Activated T-helper 17 cell treated with anti-CD3 and anti-CD28 coated beads, Interleukin-2, amount 50 U/mL, for 72 hours (primary cell): ENCODE data around the gene ACTG1. TPM values are rescaled to one million over a fixed set of nuclear protein-coding genes. Genes with fewer than 3 reads are reported as not detected.

Experiments used
- ATAC-seq: fragments of 150-1000 bp; cut with Tn5 transposase; replicated peaks from 2 replicates; pipeline ENCODE4 v1.10.0; 2021; ENCODE audit warnings: mild to moderate bottlenecking, moderate library complexity
- H3K27ac Mint-ChIP-seq: one replicate; pipeline ENCODE4 v1.8.0; 2022; ENCODE audit warnings: mixed read lengths
- H3K27me3 Mint-ChIP-seq: one replicate; pipeline ENCODE4 v1.8.0; 2022; ENCODE audit warnings: mixed read lengths
- H3K36me3 Mint-ChIP-seq: one replicate; pipeline ENCODE4 v1.8.0; 2022; ENCODE audit warnings: low read depth, mild to moderate bottlenecking, mixed read lengths
- H3K4me1 Mint-ChIP-seq: one replicate; pipeline ENCODE4 v1.8.0; 2022; ENCODE audit warnings: mixed read lengths
- H3K4me3 Mint-ChIP-seq: one replicate; pipeline ENCODE4 v1.8.0; 2022; ENCODE audit warnings: mild to moderate bottlenecking, mixed read lengths
- H3K9me3 Mint-ChIP-seq: one replicate; pipeline ENCODE4 v1.8.0; 2022; ENCODE audit warnings: mixed read lengths
- total RNA-seq, 2 donors: library from RNA; stranded (reverse); gene quantifications; one replicate each; pipeline ENCODE4 v1.2.3, GENCODE V29; 2022

The ACTG1 gene
- total RNA-seq, 2 donors from 2014 or later = 4,457 to 7,394 TPM

DNA sequence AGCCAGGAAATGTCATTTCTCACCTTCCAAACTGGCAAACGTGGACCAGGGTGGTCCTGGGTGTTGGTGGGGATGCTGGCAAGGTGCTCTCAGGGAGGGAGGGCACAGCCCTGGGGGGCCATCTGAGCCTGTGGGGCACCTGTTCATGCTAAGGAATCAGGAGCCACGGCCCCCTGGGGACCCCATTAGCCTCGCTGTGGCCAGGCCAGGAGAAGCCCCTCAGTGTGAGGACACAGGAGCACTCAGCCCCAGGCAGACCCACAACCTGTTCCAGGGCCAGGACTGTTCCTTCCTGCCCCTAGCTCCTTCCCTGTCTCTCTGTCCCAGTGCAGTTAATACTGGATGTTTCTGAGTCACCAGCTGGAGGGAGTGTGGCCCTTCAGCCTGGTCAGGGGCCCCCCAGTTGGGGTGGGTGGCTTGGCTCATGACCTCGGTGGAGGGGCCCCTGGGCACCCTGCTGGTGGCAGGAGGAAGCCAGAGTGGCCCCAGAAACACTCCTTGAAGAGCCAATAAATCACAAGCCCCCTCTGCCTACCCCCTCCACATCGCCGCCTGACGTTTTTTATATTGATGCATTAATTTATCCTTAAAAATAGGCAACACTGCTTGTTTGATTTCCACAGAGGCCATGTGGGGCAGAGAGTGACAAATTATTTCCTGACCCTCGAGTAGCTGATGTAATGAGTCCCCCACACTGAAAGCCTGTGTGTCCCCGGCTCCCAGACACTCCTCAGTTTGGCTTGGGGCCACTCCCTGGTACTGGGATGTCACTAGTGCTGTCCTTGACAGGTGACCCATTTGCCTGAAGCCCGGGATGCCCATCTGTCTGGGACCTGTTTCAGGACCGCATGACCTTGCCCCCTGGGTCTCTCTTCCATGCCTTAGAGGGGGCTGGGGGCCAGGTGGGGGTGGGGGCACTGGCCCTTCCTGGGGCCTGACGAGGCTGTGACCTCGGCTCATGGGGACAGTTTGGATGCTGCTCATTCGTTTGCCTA lies 22.3 kb downstream of the ACTG1 start:
- H3K4me1 Mint-ChIP-seq = peaks cover 5% of the 10 kb centered on the region
- no peaks in the 10 kb centered on the region for H3K36me3 Mint-ChIP-seq
- peaks cover 4% of the 10 kb centered on the region for H3K27me3 Mint-ChIP-seq
- no peaks in the 10 kb centered on the region for H3K9me3 Mint-ChIP-seq
- H3K27ac Mint-ChIP-seq = no peak overlapping the region
- ATAC-seq = no peak
- peak overlapping the region; percentile 58 for H3K4me3 Mint-ChIP-seq

DNA sequence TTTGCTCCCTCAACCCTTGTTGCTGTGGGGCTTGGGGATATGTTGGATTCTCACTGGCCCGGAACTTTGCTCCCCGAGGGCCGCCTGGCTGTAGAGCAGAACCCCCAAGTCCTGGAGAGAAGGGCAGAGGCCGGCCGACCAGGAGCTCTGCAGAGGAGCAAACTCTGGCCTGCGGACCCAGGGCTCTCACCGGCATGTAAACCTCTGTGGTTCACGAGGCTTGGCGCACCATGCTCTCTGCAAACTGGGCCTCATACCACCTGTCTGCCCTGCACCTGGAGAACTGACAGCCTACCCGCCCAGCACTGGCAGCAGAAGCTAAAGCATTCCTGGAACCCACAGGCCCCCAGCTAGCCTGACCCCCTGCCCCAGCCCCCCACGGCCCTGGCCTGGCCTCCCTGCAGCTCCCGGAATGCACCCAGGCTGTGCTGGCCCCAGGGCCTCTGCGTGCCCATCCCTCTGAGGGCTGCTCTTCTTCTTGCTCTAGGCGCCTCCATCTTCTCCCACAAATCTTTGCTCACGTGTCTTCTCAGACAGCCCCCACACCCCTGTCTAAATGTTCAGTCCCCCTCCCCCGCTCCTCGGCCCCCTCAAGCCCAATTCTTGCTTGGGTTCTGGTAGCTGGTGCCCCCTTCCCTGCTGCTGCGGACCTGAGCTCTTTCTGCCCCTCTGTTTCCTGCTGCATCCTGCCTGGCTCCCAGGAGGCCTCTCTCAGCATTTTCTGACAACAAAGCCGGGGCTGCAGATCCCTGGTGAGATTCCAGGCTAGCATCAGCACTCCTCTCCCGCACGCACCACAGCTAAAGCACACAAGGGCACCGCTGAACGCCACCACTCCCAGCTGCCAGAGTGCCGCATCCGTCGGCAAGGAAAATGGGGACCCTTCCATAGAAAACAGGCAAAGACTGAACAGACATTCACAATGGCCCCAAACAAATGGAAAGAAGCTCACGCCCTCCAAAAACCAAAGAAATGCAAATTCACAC lies 23.3 kb downstream of the ACTG1 start:
- Mint-ChIP-seq H3K4me1 (peaks cover 5% of the 10 kb centered on the region), H3K27me3 (peaks cover 4% of the 10 kb centered on the region), H3K4me3 (peak overlapping the region; percentile 58), H3K9me3 (no peaks in the 10 kb centered on the region), H3K36me3 (no peaks in the 10 kb centered on the region), H3K27ac (no peak overlapping the region)
- no peak for ATAC-seq

DNA sequence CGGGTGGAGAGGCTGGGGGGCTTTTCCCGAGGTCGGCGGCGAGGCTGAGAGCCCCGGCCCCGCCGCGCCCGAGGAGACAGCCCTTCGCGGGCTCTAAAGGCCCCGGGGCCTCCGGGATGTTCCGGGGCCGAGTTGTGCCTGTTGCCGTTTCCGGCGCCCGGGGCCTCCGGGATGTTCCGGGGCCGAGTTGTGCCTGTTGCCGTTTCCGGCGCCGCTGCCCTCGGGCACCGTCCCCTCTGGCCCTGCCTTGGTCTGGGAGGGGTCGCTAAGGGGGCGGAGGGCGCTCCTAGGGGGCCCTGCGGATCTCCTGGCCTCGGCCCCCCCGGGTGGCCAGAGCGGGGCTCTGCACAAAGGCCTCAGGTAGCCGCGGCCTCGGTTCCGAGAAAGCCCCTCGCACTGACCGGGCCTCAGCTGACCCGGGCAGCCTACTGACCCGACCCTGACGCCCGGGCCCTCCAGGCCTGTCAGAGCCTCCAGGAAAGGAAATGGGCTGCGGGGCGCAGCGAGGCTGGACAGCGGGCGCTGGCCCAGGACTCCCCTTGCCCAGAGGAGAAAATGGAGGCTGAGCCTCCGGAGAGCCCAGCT lies 24.2 kb downstream of the ACTG1 start:
- Mint-ChIP-seq H3K9me3 (no peaks in the 10 kb centered on the region), H3K27me3 (peaks cover 4% of the 10 kb centered on the region), H3K4me3 (peak overlapping the region; percentile 58), H3K27ac (no peak overlapping the region), H3K36me3 (no peaks in the 10 kb centered on the region), H3K4me1 (peaks cover 5% of the 10 kb centered on the region)
- ATAC-seq = peak; percentile 18

DNA sequence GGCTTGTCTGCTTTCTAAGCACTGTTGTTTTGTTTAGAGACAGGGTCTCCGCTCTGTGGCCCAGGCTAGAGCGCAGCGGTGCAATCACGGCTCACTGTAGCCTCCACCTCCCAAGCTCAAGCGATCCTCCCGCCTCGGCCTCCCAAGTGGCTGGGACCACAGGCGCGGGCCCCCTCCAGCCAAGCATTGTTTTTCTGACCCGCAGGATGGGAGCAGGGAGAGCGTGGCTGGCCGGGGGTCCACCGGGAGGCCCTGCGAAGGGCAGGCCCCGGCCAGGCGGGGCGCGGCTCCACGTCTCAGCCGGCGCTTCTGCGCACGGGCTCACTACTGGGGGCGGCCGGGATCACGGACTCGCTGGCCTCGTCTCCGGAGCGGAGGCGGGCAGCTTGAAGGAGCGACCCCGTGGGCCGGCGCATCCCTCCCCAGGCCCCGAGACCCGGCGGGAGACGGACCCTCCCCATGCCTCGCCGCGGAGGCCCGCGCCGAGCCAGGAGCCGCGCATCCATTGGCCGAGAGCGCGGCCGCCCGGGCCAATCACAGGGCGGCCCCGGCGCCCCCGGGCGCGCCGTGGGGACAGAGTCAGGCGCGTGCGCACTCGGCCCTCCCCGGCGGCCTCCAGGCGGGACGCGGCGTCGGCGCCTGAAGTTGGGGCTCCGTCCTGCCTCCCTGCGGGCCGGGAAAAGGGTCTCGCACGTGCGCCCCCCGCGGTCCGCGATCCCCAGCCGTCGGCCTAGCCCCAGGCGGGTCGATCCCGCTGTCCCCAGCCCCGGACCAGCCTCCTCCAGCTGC lies 24.9 kb downstream of the ACTG1 start:
- H3K4me3 Mint-ChIP-seq = peak overlapping the region; percentile 37
- no peak overlapping the region for H3K27ac Mint-ChIP-seq
- ATAC-seq = peak; percentile 92
- no peaks in the 10 kb centered on the region for H3K9me3 Mint-ChIP-seq
- no peaks in the 10 kb centered on the region for H3K36me3 Mint-ChIP-seq
- H3K27me3 Mint-ChIP-seq = peaks cover 8% of the 10 kb centered on the region
- H3K4me1 Mint-ChIP-seq = peaks cover 5% of the 10 kb centered on the region

DNA sequence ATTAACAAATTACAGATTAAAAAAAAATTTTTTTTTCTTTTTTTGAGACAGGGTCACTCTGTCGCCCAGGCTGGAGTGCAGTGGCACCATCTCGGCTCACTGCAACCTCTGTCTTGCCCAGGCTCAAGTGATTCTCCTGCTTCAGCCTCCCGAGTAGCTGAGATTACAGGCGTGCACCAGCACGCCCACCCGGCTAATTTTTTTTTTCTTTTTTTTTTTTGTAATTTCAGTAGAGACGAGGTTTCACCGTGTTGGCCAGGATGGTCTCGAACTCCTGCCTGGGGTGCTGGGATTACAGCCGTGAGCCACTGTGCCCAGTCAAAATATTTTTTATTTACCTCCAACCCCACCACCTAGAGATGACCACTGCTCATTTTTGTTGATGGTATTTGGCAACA lies 25.5 kb downstream of the ACTG1 start:
- no peak overlapping the region for H3K27ac Mint-ChIP-seq
- peak overlapping the region; percentile 37 for H3K4me3 Mint-ChIP-seq
- H3K27me3 Mint-ChIP-seq = peaks cover 9% of the 10 kb centered on the region
- H3K36me3 Mint-ChIP-seq = no peaks in the 10 kb centered on the region
- peaks cover 5% of the 10 kb centered on the region for H3K4me1 Mint-ChIP-seq
- H3K9me3 Mint-ChIP-seq = no peaks in the 10 kb centered on the region
- no peak for ATAC-seq

DNA sequence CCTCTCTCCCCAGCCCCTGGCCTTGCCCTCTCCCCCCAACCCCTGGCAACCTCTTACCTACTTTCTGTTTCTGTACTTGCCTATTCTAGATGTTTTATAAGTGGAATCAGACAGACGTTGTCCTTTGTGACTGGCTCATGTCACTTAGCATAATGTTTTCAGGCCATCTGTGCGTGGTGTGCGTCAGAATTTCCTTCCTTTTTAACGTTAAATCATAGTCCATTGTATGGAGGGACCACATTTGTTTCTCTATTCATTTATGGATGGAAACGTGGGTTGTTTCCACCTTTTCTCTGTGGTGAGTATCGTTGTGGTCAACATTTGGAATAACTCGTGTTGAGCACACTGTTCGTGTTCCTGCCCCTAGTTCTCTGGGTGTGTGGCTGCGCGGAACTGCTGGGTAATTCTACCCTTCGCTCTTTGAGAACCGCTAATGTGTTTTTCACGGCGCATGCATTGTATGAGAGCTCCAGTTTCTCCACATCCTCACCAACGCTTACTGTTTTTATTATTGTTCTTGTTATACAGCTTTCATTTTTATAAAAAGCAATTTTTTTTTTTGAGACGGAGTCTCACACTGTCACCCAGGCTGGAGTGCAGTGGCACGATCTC lies 26.3 kb downstream of the ACTG1 start:
- no peak for ATAC-seq
- Mint-ChIP-seq H3K27me3 (peaks cover 9% of the 10 kb centered on the region), H3K27ac (no peak overlapping the region), H3K4me3 (peak overlapping the region; percentile 51), H3K4me1 (peaks cover 5% of the 10 kb centered on the region), H3K36me3 (no peaks in the 10 kb centered on the region), H3K9me3 (no peaks in the 10 kb centered on the region)

DNA sequence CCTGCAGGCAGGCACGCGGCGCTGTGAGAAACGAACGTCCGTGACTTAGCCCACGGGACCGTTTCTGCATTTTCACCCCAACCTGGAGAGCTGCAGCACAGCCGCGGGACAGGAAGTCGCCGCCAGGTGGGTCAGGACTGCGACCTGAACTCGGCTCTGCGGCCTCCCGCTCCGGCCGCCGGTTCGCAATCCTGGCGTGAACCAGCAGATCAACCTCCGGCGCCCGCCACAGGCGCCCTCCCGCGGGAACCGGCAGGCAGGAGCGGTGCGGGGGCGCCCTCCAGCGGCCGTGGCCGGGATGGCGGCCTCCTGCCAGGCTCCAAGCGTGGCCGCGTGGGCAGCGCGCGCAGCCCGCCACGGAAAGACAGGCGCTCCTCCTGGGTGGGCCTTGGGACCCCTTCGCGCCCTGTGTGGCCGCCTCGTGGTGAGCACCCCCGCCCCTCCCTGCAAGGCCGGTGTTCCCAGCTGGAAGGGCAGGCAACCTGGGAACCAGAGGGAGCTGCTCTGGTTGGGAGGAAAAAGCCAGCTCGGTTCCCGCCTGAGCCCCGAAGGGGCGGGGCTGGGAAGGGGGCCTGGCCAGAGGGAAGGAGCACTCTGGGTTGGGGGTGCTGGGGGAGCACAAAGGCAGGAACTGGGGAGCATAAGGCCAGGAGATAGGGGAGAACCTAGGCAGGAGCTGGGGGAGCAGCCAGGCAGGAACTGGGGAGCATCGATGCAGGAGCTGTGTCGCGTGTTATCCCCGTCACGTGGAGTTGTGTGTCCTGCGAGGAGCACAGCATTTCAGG lies 28.2 kb downstream of the ACTG1 start:
- no peak overlapping the region for H3K27ac Mint-ChIP-seq
- no peaks in the 10 kb centered on the region for H3K9me3 Mint-ChIP-seq
- peak; percentile 70 for ATAC-seq
- H3K4me3 Mint-ChIP-seq = no peak overlapping the region
- peaks cover 20% of the 10 kb centered on the region for H3K27me3 Mint-ChIP-seq
- H3K4me1 Mint-ChIP-seq = peaks cover 5% of the 10 kb centered on the region
- no peaks in the 10 kb centered on the region for H3K36me3 Mint-ChIP-seq

DNA sequence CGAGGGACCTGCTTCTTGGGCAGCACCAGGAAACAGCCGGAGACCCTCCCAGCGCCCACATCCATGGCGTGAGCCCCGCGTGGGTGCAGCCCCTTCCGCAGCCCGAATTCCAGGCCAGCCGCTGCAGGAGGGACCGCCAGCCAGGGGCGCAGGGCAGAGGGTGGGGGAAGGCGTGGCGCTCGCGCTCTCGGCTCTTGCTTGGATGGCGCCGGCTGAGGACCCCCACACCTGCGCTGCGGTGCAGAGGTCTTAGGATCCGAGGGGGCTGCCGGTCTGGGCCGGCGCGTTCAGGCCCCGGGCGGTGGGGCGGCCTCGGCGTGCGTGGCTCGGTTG lies 28.8 kb downstream of the ACTG1 start:
- Mint-ChIP-seq H3K27me3 (peaks cover 20% of the 10 kb centered on the region), H3K36me3 (no peaks in the 10 kb centered on the region), H3K4me1 (peaks cover 5% of the 10 kb centered on the region), H3K27ac (no peak overlapping the region), H3K9me3 (no peaks in the 10 kb centered on the region), H3K4me3 (peak overlapping the region; percentile 52)
- ATAC-seq = no peak

DNA sequence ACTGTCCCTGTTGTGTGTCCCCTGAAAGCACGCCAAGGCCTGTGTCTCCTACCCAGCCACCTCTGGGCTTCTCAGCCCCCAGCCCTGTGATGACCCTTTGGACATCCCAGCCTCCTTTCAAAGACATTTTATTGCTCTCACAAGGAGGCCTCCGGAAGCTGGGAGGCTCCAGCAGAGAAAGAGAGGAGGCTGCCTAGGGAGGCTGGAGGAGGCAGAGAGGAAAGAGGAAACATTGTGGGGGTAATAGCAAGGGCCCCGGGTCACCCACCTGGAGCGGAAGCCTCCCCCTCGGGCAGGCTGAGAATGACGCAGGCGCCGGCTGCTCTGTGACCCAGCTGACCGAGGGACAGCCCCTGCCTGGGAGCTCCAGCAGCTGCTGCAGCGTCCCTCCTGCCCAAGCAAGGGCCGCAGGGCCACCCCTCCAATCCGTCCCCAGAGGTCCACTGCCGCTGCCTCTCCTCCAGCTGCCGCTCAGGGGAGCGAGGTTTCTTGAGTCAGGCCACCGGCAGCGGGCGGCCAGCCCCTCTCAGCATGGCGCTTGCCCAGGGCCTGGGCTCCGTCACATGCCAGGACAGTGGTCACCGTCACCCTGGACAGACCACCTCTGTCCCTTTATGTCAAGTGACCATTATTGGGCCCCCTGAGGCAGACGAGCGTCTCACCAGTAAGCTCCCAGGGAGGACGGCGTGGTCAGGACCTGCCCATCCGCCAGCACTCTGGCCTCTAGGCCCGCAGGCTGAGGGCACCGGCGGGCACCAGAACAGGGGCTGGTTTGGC lies 29.3 kb downstream of the ACTG1 start:
- Mint-ChIP-seq H3K27me3 (peaks cover 20% of the 10 kb centered on the region), H3K27ac (no peak overlapping the region), H3K36me3 (no peaks in the 10 kb centered on the region), H3K9me3 (no peaks in the 10 kb centered on the region), H3K4me3 (peak overlapping the region; percentile 52), H3K4me1 (peaks cover 5% of the 10 kb centered on the region)
- ATAC-seq = no peak

DNA sequence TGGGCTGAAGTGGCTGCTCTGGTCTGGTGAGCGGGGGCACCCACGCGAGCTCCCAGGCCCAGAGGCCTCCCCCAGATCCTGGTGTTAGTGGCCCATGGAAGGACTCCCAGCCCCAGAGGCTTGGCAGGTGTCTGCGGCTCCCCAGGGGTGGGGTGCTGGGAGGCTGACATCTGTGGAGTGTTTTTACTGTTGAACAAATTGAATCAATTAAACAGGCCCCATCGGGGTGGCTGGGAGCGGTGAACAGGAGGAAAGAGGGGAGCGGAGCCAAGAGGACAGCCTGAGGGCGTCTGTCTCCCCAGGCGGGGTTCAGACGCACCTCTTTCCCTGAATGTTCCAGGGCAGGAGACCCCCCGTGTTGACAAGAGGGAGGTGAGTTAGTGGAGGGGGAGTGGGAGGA lies 29.9 kb downstream of the ACTG1 start:
- Mint-ChIP-seq H3K36me3 (no peaks in the 10 kb centered on the region), H3K9me3 (no peaks in the 10 kb centered on the region), H3K27ac (no peak overlapping the region), H3K4me3 (peak overlapping the region; percentile 52), H3K27me3 (peaks cover 20% of the 10 kb centered on the region), H3K4me1 (peaks cover 5% of the 10 kb centered on the region)
- no peak for ATAC-seq

DNA sequence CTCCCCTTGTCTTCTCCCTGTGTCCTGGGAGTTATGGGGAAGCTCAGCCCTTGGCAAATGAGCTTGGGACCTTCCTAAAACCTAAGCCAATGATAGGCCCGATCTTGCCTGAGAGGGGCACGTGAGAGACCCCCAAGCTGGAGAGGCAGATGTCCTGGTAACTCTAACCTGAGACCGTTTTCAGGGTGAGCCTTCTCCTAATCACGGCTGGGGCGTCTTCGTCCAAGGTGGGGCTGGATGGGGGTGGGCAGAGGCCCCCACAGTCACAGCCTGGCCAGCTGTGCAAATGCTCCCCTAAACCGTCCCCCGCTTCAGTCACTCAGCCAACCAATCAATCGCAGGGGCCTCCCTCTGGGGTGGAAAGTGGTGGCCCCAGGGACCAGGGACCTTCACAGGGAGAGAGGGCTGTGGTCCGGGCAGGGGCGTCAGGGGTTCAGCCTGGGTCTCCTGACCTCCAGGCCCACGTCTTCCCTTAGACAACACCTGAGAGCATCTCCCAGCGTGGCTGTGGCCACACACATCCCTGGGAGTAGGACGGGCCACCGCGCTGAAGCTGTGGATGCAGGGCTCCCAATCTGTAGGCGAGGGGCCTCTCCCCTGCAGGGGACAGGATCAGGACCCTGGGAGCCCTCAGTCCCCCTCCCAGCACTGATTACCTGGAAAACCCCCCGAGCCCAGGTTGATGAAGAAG lies 30.6 kb downstream of the ACTG1 start:
- H3K9me3 Mint-ChIP-seq = no peaks in the 10 kb centered on the region
- ATAC-seq = no peak
- H3K27ac Mint-ChIP-seq = no peak overlapping the region
- peak overlapping the region; percentile 52 for H3K4me3 Mint-ChIP-seq
- H3K36me3 Mint-ChIP-seq = no peaks in the 10 kb centered on the region
- peaks cover 5% of the 10 kb centered on the region for H3K4me1 Mint-ChIP-seq
- peaks cover 20% of the 10 kb centered on the region for H3K27me3 Mint-ChIP-seq
